Renal pelvis (tissue), 4 donors: ENCODE data around the gene ST6GAL2. TPM values are rescaled to one million over a fixed set of nuclear protein-coding genes. Genes with fewer than 3 reads are reported as not detected.
A peak's percentile ranks its signal among the peaks of the same experiment; 100 is the strongest.

Experiments used
- DNase-seq: peaks from one replicate; pipeline ENCODE4 v3.0.0-alpha.2; 2013
- polyA plus RNA-seq, 3 donors: library from polyadenylated mRNA; unstranded; fragments of 120-200 nt; gene quantifications; one replicate each; pipeline ENCODE4 v1.2.1, GENCODE V29; 2013; ENCODE audit not compliant: insufficient read length in 3 of 3

ST6GAL2 gene
- polyA plus RNA-seq, 3 donors = 11.5 to 18.7 (median 14.6) TPM

GRCh38 chr2:106831816-106832569 lies 54.0 kb downstream of the ST6GAL2 start:
- DNase-seq = peak; percentile 46

- DNase-seq = no peak
Observed at GRCh38 chr2:106831241-106831640, 54.7 kb downstream of the ST6GAL2 start.

- DNase-seq = no peak
Observed at GRCh38 chr2:106830191-106830590, 55.8 kb downstream of the ST6GAL2 start.

DNA sequence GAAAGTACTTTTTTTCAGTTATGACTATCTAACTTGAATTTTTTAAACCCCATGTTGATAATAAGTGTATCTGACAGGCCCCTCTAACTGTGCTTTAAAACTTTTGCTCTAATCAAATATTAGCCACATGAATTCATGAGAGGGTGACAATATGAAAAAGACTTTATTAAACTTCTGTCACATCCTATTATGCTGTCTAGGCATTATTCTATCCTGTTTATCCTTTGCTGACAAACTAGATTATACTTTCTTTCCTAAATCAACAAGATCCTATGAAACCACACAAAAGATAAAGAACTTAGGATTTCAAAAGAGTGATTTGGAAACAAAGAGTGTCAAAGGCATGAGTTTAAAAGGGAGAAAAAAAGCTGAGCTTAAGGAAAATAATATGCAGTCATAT lies 57.8 kb downstream of the ST6GAL2 start:
- DNase-seq = no peak

GRCh38 chr2:106827158-106827557 lies 58.8 kb downstream of the ST6GAL2 start:
- DNase-seq = no peak

- no peak for DNase-seq
Observed at GRCh38 chr2:106825161-106825560, 60.8 kb downstream of the ST6GAL2 start.

- no peak for DNase-seq
Observed at GRCh38 chr2:106816974-106817373, 69.0 kb downstream of the ST6GAL2 start.

GRCh38 chr2:106812841-106813240 lies 73.1 kb downstream of the ST6GAL2 start:
- DNase-seq = no peak

- peak; percentile 52 for DNase-seq
Observed at GRCh38 chr2:106812383-106812782, 73.6 kb downstream of the ST6GAL2 start.

- no peak for DNase-seq
Observed at GRCh38 chr2:106805716-106806115, 80.3 kb downstream of the ST6GAL2 start.

DNA sequence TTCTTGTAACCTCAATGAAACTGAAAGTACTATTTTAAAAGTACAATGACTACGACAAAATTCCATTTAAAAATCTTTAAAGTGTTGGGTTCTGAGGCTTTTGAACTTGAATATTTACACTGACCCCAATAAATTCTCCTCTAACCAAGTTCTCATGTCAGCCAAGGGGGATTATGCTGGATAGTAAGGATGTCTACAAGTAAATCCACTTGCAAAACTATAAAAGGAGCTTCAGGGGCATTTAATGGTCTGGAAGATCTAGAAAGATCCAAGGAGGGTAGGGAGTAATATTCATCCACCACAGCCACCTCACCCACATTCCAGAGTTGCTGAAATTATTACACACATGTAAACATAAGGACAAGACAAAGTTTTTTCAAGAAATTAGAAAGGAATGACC lies 81.8 kb downstream of the ST6GAL2 start:
- no peak for DNase-seq

DNA sequence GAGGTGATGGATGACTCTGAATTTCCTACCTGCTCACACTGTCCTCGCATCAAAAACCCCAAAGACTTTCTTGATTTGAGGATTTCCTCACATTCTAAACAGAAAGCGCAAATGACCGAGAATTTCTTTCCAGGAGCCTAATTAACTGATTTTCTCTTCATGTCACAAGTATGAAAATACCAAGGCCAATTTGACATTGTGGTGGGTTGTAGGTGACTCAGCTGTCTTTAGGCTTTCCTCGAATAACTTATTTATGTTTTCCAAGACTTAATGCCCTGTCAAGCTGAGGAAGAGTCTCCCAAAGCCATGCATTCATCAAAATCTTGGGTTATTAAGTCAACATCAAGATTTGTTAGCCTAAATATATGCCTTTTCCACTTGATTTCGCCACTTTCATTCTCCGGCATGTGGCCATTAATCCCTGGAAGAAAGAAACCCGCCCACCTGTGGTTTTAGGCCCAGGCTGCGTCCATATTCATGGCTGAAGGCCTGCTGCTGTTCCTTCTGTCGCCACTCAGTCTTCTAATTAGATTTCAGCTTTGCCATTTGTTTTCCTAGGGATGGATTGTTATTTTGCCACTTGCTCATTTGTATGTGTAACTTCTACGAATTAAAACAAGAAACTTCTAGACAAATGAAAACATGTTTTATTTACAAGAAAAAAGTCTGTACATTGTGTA lies 84.9 kb downstream of the ST6GAL2 start:
- no peak for DNase-seq

- no peak for DNase-seq
Observed at GRCh38 chr2:106800180-106800579, 85.8 kb downstream of the ST6GAL2 start.

GRCh38 chr2:106798826-106799552 lies 87.0 kb downstream of the ST6GAL2 start:
- no peak for DNase-seq

DNA sequence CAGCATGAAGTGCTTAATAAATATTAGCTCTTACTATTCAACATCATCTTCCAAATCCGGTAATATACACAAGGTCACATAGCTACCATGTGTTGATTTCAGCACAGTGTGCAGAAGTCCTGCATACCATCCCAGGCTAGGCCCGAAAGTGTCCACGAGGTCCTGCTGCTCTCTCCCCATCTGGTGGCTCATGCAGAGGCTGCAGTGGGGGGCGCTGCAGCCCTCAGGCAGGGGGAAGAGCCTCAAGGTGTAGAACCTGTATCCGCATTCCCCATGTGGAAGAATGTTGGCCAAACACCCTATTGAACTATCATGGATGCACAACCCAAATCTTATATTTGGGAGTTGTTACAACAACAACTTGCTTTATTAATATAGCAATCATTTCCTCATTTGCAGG lies 88.5 kb downstream of the ST6GAL2 start:
- no peak for DNase-seq

DNA sequence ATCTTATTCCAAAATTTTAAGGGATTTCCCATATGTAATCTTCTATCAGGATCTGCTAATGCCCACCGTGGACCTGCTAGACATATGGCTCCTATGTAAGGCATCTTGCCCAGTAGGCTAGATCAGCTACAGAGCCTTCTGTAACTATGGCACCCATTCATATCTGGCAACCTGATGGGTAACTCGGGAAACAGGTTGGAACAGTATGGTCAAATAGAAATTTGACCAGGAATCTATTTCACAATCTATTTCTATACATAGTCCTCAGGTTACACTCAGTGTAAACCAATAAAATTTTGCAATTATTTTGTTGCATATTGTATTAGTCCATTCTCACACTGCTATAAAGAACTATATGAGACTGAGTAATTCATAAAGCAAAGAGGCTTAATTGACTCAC lies 93.3 kb downstream of the ST6GAL2 start:
- no peak for DNase-seq

DNA sequence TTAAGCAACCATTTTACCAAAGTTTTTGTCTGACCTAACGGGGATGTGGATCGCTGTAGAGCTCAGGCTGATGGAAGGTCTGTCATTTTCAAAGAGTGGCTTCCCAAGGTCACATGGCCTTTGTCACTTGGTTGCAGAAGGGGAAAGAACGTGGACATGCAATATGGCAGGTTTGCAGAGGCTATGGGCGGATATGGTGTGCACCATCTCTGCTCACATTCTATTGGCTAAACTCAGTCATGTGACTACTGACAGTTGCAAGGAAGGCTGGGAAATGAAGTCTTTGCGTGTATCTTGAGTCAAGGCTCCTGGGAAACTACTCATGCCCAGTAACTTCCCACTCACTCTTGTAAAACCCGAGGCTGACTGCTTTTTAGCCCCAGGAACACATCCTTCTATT lies 96.8 kb downstream of the ST6GAL2 start:
- DNase-seq = no peak

DNA sequence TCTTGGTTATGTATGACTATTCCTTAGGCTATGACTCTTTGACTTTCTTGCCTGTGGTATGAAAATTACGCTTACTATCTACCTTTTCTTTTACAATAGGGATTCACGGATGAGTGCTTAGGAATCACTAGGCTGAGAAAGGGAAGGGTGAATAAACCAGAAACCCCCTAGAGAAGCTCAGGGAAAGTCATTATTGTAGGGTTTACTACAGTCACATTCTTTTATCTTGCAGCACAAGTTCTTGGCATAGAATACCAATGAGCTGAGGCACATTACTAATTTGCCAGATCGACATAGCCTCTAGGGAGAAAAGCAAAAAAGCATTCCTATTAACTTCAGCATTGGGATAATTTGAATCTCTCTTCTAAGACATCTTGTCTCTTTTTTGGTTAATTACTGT lies 103.3 kb downstream of the ST6GAL2 start:
- no peak for DNase-seq

DNA sequence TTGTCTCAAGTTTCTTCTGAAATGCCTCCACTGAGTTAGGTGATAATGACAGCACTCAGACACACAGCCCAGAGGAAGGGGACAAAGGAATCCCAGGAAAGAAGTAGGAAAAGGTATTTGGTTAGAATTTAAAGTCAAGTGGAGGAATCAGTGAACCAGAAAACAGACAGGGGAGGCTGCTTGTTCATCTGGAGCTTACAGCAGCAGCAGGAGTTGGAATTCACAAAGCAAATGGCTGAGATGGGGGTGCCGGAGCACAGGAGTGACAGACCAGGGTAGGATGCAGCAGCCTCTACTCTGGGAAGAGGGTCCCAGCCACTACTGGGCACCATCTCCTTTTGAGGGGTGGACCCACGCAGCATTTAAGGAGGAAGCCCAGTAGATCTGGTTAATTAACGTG lies 104.8 kb downstream of the ST6GAL2 start:
- DNase-seq = peak; percentile 39

- no peak for DNase-seq
Observed at GRCh38 chr2:106771811-106772210, 114.2 kb downstream of the ST6GAL2 start.

DNA sequence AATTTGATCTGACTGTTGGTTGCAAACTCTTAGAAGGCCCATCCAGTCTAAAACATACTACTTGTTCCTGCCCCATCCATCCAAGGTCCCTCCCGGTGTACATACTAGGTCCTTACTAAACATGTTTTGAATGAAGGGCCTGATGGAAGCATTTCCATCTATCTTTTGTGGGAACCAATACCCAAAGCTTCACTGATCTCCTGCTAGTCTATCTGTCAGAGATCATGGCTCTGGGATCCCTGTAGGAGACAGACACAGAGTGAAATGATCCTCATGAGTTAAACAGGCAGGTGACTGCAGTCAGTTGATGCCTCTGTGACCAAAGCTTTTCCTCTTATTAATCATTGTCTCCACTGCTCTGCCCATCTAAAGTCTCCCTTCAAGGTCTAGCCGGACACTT lies 115.0 kb downstream of the ST6GAL2 start:
- no peak for DNase-seq

DNA sequence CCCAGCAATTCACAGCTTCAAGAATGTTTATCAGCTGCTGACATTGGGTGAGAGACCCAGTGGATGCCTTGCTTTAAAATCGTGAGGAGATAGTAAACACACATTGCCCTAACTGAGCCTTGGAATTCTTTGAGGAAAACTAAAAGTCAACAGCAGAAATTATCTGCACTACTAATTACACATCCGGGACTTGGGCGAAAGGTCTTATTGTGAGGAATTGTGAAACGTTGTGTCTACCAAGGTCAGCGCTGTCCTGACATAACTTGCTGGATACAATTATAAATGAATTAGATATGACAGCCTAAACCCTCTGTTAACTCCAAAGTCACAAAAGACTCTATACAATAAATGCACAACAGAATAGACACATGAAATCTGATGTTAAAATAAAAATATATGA lies 121.4 kb downstream of the ST6GAL2 start:
- no peak for DNase-seq

GRCh38 chr2:106759966-106760365 lies 126.0 kb downstream of the ST6GAL2 start:
- DNase-seq = no peak
